ENCODE measurements around the gene ABCD1. TPM values are rescaled to one million over a fixed set of nuclear protein-coding genes. Genes with fewer than 3 reads are reported as not detected.

ABCD1 gene
- polyA plus RNA-seq, 1 donor, result 13.5 TPM

Other genes with a start within 250 kb of the ABCD1 start
- 101 TPM for gene BGN, start 229.9 kb upstream of the ABCD1 start, polyA plus RNA-seq (ENCODE audit: insufficient read length)
- gene ATP2B3, start 207.2 kb upstream of the ABCD1 start, polyA plus RNA-seq (ENCODE audit: insufficient read length), result 0.36 TPM
- 11.5 TPM for gene CCNQ, start 125.7 kb upstream of the ABCD1 start, polyA plus RNA-seq (ENCODE audit: insufficient read length)
- gene DUSP9, start 77.7 kb upstream of the ABCD1 start, polyA plus RNA-seq (ENCODE audit: insufficient read length), result 0.14 TPM
- gene PNCK, start 51.0 kb upstream of the ABCD1 start, polyA plus RNA-seq (ENCODE audit: insufficient read length), result 3.5 TPM
- gene SLC6A8, start 36.9 kb upstream of the ABCD1 start, polyA plus RNA-seq (ENCODE audit: insufficient read length), result 43.1 TPM
- 80.6 TPM for gene BCAP31, start 469 bp upstream of the ABCD1 start, polyA plus RNA-seq (ENCODE audit: insufficient read length)
- gene PLXNB3, start 39.4 kb downstream of the ABCD1 start, polyA plus RNA-seq (ENCODE audit: insufficient read length), result 1.9 TPM
- 318 TPM for gene SRPK3, start 56.2 kb downstream of the ABCD1 start, polyA plus RNA-seq (ENCODE audit: insufficient read length)
- gene IDH3G, start 69.5 kb downstream of the ABCD1 start, polyA plus RNA-seq (ENCODE audit: insufficient read length), result 49.5 TPM
- gene SSR4, start 69.8 kb downstream of the ABCD1 start, polyA plus RNA-seq (ENCODE audit: insufficient read length), result 106 TPM
- 2.4 TPM for gene PDZD4, start 105.7 kb downstream of the ABCD1 start, polyA plus RNA-seq (ENCODE audit: insufficient read length)
- 2.5 TPM for gene L1CAM, start 161.3 kb downstream of the ABCD1 start, polyA plus RNA-seq (ENCODE audit: insufficient read length)
- gene AVPR2, start 179.8 kb downstream of the ABCD1 start, polyA plus RNA-seq (ENCODE audit: insufficient read length), result 1.4 TPM
- 26.4 TPM for gene ARHGAP4, start 201.4 kb downstream of the ABCD1 start, polyA plus RNA-seq (ENCODE audit: insufficient read length)
- gene NAA10, start 210.2 kb downstream of the ABCD1 start, polyA plus RNA-seq (ENCODE audit: insufficient read length), result 71.0 TPM
- gene RENBP, start 219.8 kb downstream of the ABCD1 start, polyA plus RNA-seq (ENCODE audit: insufficient read length), result 5.1 TPM
- gene HCFC1, start 247.0 kb downstream of the ABCD1 start, polyA plus RNA-seq (ENCODE audit: insufficient read length), result 37.9 TPM
- gene TMEM187, start 247.9 kb downstream of the ABCD1 start, polyA plus RNA-seq (ENCODE audit: insufficient read length), result 7.5 TPM

Data from hindlimb muscle (tissue), 1 donor.